ENCODE measurements around the gene IFI27.

DNA sequence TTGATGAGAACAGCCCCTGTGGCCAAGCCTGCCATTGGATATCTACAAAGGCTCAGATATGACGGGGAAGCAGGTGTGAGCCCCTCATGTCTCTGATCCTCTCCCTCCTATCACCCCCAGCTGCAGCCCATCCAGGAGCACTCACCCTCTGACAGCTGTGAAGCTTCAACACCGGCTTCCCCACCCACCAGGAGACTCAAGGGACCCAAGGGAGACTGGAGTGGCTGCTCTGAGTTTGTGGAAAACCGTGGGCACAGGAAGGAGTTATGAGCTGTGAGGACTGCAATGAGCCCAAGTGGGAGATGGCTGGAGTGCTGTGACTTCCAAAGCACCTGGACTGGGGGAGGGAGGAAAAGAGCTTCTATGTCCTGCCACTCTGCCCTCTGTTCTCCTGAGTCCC lies 10.9 kb downstream of the IFI27 start:
- TF ChIP-seq, protein P1, sequence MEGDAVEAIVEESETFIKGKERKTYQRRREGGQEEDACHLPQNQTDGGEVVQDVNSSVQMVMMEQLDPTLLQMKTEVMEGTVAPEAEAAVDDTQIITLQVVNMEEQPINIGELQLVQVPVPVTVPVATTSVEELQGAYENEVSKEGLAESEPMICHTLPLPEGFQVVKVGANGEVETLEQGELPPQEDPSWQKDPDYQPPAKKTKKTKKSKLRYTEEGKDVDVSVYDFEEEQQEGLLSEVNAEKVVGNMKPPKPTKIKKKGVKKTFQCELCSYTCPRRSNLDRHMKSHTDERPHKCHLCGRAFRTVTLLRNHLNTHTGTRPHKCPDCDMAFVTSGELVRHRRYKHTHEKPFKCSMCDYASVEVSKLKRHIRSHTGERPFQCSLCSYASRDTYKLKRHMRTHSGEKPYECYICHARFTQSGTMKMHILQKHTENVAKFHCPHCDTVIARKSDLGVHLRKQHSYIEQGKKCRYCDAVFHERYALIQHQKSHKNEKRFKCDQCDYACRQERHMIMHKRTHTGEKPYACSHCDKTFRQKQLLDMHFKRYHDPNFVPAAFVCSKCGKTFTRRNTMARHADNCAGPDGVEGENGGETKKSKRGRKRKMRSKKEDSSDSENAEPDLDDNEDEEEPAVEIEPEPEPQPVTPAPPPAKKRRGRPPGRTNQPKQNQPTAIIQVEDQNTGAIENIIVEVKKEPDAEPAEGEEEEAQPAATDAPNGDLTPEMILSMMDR (IDR thresholded peaks at IDR 0.05; ENCODE audit: poor library complexity), result no peak
- no peak for TF ChIP-seq EZH2 (IDR thresholded peaks at IDR 0.05; ENCODE audit: borderline replicate concordance)
- no peak for TF ChIP-seq EZH2phosphoT487 (IDR thresholded peaks at IDR 0.05; ENCODE audit: low read depth, severe bottlenecking, unreplicated experiment)

All from hepatocyte (in vitro differentiated cells).